ENCODE results near the gene RBFOX2.

Gene RBFOX2

DNA sequence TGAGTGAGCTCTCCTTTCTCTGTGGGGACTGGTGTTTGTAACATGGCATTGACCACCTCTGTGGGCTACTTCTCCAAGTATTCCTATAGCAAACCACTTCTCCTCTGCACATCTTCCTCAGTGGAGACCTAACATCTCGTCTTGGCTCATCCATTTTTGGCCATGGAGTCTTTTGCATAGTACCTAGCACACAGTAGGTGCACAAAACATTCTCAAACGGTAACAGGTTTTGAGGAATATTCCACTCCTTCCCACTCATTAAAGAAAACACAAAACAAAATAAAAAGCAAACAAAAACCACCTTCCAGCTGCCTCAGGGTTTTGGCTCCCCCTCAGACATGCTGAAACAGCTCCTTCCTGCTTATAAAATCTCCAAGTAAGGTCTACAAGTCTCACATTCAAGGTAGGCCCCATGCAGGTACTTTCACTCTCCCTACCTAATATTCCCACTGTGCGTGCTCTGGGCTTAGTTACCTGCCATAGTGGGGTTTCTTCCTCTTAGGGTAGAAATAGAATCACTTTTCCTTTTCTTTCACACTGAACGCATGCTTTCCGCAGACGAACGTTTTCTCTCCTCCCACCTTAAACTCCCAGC lies 132.4 kb downstream of the RBFOX2 start:
- no peak for DNase-seq (ENCODE audit: low read depth)

DNA sequence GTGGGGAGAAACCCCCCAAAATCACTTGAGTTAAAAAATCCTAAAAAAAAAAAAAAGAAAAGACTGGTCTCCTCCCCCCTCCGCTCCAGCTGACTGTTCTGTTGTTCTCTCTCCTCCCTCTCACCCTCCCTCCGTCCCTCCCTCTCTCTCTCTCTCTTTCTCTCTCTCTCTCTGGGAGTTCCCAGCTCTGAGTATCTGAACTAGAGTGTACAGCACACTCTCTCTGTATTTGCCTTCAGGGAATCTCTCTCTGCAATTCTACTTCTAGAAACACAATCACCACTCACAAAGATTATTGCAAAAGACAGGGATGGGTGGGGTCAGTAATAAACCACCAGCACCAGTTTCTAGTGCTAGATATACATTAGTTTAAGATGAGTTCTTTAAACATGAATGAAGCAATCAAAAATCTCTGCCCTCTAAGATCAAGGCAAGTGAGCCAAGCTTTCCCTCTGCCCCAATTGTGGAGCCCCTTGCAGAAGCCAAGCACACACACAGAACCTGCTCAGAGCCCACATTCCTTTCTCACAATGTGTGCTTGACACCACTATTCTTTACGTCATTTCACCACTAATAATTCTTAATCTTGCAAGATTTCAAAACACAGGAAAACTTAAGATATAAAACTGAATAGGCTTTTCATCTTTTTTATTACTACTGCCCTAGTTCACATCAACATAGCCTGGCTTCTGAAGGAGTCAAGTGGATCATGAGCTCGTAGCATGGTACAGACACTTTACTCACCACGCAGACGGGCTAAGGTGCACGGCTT lies 133.5 kb downstream of the RBFOX2 start:
- DNase-seq (ENCODE audit: low read depth): peak; percentile 79

DNA sequence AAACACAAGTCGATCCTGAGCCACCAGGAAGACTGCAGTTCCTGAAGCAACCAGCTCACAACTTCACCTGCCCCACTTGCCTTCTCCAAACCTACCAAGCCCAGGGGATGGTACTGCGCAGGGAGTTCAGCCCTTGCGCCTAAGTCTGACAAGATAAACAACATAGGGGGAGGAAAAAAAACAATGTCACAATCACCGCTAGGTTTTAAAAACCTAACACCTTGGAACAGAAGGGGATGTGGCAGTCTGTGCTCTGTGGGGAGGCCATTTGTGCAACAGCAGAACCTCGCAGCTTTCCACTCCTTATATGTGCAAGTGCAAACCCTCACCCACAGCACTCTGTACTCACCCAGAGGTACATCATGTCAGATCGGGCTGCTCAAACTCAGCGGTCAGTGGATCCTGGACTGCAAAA lies 134.2 kb downstream of the RBFOX2 start:
- DNase-seq (ENCODE audit: low read depth): no peak

DNA sequence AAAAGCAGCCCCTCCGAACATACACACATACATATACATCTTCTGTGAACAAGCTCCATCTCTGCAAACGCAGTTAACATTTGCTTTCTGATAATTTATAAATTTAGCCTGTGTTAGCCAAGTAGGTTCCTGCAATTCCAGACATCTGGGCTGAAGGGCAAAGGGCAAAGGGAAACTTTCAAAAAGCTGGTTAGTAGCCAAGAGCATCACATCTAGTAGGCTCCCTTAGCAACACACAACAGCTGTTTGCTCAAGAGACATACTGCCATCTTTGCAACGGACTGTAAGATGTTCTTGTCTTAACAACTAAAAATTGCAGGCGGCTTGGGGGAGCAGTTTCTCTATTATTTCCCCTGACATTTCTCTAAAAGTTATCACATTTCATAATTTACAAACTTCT lies 134.9 kb downstream of the RBFOX2 start:
- no peak for DNase-seq (ENCODE audit: low read depth)

DNA sequence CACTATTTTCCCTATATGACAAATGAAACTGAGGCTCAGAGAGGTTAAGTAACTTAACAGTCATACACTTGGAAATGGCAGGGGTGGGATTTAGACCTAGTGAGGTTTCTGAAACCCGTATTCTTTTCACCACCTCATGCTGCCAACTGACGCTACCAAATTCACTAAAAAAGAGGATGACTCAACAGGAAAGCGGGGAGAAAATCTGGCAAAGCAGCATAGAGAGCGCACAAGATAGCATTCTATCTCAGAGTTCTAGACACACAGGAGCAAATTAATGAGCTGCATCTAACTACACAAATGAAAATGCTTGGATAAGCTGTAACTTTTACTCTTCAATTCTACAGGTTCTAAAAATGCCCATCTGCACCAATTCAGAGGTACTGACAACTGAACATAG lies 136.4 kb downstream of the RBFOX2 start:
- DNase-seq (ENCODE audit: low read depth): peak; percentile 47

DNA sequence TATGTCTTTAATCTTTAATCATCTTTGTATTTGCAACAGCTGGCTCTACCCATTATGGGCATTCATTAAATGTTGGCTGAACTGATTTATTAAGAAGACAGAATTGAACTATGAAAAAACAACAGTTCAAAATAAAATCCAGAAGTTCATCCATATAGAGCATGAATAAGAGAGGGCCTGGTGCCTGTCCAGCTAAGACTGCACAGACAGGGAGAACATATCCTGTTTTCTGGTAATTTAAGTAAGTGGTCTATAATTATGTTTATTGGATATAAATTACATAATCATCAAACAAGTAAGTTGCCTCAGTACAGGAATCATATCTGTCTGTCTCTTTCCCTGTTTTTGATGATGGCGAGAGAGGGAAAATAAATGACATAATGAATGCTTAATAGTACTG lies 137.2 kb downstream of the RBFOX2 start:
- no peak for DNase-seq (ENCODE audit: low read depth)

DNA sequence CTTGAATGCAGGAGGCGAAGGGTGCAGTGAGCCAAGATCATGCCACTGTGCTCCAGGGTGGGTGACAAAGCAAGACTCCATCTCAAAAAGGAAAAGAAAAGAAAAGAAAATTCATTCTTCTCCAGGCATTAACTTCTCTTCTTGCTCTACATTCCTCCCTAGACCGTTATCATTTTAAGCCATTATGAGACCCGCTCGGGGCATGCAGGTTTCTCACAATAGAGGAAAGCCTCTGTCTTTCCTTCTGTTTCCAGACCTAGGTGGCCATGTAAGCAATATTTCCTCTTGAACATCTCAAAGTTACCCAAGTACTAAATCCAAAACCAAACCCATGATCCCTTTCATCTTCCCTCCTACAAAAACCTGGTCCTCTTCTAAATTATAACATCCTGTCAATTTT lies 139.6 kb downstream of the RBFOX2 start:
- no peak for DNase-seq (ENCODE audit: low read depth)

DNA sequence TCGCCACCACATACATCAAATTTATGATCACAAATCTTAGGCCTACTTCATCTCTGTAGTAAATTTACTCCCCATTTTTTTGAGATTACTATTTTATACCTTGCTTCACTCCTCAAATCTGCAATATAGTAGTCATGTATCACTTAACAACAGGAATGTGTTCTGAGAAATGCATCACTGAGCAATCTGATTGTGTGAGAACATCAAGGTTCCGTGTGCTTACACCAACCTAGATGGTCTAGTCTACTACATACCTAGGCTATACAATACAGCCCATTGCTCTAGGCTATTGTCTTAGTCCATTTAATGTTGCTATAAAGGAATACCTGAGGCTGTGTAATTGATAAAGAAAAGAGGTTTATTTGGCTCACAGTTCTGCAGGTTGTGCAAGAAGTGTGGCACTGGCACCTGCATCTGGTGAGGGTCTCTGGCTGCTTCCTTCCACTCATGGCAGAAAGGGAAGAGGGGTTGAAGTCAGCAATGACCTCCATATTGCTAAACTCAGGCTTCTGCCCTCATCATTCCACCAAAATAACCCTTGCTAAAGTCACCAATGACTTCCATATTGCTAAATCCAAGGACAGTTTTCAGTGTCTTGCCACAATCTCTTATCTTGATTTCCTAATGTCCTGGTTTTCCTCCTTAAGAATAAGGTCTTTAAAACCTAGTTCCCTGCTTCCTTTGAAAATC lies 140.3 kb downstream of the RBFOX2 start:
- no peak for DNase-seq (ENCODE audit: low read depth)

DNA sequence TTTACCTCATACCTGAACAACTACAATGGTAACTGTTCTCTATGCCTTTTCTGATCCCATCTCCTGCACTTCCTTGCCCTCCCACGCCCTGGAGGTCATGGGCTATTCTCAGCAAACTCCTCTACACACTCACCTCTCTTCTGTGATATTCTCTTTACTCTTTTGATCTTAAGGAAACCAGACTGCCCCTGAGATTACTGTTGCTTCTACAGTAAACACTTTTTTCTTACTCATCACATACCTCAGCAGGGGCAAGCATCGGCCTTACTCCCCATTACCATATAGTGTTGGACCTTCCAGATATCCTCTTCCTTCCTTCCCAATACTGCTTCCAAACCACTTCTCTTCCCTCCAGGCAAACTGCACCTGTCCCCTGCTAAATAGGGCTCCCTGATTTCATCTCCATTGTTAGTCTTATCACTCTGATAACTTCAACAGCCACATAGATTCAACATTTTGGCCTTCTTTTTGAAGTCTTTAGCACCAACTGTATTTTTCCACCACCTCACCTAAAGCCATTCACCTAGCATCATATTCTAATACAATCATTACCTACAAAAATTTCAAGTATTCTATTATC lies 141.2 kb downstream of the RBFOX2 start:
- no peak for DNase-seq (ENCODE audit: low read depth)

DNA sequence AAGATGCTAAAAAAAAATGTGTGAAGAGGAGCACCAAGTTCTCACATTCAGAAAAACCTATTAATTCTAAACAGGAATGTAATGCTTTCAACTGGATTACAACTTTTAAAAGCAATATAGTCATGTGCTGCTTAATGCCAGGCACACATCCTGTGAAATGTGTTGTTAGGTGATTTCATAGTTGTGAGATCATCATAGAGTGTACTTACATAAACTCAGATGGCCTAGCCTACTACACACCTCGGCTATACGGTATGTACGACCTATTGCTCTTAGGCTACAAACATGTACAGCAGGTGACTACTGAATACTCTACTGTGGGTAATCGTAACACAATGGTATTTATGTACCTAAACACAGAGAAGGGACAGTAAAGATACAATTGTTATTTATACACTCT lies 142.3 kb downstream of the RBFOX2 start:
- no peak for DNase-seq (ENCODE audit: low read depth)

DNA sequence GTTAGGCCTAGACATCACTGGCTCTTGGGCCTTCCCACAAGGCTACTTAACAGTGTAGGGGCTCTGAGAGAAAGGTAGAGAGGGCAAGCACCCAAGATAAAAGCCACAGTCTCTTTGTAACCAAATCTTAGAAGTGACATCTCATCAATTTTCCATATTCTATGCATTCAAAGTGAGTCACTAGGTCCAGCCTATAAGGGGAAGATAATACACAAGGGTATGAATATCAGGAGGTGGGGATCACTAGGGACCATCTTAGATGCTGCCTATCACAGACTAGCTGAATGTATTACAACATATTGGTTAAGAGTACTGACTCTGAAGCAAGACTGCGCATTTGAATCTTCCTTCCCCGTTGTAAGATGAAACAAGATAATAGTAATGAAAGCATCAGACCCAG lies 144.1 kb downstream of the RBFOX2 start:
- DNase-seq (ENCODE audit: low read depth): no peak

DNA sequence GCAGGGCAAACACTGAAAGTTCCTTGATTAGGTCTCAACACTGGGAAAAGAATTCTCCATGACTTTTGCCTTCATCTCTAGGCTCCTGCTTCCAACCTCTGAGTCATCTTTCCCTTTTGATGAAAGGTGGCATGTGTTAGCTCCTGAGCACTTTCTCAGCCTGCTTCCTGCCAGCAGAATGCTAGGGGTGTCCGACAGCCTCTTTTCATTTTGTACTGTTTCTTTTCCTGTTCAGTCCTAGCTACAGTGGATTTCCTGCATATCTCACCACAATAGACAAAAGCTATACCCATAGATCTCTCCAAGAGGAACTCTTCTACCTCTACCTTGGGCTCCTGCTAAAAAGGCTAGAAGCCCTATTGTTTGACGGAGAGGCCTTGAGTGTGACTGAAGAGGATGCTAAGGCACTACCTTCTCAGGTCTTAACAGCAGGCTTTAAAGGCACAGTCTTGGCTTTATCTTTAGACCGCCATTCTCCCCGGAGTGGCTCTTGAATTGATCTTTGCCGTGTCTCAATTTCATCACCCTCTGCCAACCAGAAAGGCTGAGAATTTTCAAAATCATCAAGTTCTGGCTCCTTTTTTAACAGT lies 145.5 kb downstream of the RBFOX2 start:
- no peak for DNase-seq (ENCODE audit: low read depth)

DNA sequence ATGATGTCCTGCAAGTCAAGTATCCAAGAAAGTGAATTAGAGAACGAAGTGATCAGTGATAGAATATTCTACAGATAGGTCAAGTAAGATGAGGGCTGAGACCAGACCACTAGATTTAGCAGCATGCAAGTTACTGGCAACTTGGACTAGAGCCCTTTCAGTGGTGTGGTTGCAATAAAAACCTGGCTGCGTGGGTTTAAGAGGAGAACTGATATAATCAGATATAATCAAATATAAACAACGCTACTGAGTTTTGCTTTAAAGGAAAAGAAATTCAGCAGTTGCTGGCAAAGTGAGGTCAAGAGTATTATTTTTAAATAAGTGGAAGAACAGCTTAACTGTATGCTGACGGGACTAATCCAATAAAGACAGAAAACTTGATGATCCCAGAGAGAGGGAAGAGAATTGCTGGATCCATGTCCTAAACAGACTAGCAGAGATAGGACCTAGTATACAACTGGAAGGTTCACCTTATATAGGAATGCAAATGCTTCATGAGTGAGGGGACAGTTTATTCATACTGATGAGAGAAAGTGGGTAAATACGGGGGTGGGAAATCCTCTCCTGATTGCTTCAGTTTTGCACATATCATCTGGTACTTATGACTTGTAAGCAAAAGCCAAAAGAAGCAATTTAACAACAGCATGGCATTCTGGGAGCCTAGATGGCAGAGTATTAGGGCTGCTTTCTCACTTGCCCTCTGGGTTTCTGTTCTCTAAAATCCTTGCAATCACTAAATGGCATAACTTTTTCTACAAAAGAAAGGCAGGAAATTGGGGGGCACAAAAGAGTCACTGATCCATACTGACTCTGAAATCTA lies 146.2 kb downstream of the RBFOX2 start:
- DNase-seq (ENCODE audit: low read depth): no peak

DNA sequence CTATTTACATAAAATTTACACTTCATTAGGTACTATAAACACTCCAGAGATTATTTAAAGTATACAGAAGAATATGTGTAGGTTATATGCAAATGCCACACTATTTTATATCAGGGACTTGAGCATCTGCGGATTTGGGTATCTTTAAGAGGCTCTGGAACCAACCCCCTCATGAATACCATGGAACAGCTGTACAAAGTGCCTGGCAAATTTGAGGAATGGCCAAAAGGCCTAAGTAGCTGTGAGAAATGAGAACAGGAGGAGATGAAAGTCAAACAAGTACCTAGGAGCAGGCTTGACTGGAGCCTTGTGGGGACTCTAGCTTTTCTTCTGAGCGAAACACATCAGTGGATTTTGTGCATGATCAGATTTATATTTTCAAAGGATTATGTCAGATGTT lies 149.3 kb downstream of the RBFOX2 start:
- no peak for DNase-seq (ENCODE audit: low read depth)

DNA sequence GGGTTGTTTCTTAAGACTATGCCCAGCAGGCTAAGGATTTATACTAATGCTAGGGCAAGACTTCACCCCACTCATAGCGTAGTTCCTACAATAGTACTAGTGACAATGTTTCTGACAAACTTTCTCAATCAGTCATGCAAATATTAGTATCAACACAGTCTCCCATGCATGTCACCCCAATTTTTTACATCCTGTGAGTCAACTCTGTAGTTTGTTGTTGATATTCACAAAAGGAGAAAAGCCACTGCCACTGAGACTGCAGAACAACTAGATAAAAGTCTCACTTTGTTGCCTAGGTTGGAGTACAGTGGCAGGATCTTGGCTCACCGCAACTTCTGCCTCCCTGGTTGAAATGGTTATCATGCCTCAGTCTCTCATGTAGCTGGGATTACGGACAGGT lies 155.2 kb downstream of the RBFOX2 start:
- no peak for DNase-seq (ENCODE audit: low read depth)

DNA sequence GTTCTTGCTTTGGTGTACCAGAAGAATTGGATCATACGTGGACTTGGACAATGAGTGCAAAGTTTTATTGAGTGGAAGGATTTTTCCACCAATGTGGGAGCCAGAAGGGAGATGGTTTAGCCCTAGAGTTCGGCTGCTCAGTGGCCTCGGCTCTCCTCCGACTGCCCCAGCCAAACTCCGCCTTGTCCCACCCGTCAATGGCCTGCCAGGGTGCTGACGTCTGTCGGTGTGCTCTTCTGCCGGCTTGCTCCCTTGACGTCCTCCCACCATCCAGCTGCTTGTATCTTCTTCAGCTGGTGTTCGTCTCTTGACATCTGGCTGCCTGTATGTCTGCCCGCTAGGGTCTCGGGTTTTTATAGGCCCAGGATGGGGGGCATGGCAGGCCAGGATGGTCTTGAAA lies 156.2 kb downstream of the RBFOX2 start:
- DNase-seq (ENCODE audit: low read depth): no peak

DNA sequence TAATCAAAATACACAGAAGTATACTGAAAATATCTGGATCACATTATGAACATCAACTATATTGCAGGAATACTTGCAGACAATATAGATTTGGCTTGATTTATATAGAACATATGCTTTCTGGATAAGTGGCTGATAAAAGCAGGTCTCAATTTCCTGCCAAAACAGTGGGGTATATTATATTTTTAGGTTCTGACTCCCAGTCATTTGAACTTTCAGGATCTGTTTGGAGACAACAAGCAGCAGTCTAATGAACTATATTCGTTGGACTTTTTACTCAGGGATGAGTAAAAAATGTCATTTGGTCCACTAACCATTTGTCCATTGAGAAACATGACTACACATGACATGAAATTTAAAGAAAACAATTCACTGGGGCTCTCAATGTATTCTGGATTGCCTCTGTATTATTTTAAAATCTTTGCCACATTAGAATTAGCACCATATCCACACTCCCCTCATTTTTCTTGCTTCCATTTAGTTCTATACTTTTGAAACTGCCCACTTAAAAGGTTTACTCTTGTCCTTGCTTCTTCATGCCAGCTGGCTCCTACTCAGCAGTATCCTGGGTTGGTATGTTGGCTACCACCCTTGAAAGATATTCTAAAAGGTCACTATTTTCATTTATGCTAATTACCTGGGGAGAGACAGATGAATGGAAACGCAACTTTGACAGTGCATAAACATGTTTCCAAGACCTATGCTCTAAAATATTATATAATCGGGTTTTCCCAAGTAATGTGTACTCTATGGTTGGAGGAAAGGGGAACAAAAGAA lies 157.9 kb downstream of the RBFOX2 start:
- no peak for DNase-seq (ENCODE audit: low read depth)

DNA sequence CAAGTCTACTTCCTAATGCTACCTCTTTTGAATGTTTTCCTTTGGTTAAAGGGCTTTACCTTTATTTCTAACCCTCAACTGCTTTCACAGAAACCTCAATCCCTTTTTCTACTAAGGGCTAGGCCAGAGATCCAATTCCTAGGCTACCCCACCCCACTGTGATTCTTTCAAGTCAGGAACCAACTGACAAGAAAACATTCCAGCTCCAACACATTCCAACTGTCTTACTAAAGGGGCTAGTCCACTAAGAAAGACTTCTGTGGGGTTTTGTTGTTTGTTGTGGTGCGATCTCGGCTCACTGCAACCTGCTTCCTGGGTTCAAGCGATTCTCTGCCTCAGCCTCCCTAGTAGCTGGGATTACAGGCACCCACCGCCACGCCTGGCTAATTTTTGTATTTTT lies 159.7 kb downstream of the RBFOX2 start:
- no peak for DNase-seq (ENCODE audit: low read depth)

DNA sequence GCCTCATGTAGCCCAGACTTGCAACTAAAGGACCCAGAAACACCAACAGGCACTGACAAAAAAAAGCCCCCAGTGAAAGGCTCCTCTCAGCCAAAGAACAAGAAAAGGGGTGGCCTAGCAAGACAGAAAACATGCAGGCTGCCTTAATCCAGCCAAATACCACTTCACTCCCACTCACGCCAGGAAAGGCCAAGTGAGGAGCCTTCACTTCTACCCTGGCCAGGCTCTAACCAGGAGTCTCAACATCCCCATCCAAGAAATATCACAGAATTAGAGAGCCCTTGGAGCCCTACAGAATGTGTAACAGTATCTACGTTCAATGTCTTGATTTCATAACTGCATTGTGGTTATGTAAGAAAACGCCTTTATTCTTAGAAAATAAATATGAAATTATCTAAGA lies 162.0 kb downstream of the RBFOX2 start:
- DNase-seq (ENCODE audit: low read depth): no peak

DNA sequence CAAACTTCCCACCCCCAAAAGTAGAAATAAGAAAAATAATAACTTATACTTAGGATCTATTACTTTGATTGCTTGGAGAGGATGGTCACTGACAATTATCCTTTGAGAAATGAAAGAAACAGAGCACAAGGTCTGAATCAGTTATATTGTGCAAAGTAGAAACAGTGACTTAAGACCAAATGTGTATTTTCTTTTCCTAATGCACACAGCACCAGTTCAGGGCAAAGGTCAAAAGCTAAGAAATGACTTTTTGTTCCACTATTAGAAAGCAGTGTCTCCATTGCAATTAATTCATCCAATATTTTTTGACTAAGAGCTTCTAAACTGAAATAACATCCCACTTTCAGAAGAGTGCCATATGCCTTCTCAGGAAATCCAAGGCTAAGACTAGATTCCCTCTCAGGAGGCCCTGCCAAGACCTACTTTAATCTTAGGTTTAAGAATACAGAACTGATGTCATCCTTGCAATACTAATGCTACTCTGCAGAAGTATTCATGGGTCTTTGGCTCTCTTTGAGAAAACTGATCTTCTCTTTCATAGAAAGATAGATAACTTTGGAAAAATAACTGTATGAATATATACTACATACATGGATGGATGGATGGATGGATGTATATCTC lies 164.0 kb downstream of the RBFOX2 start:
- DNase-seq (ENCODE audit: low read depth): no peak

DNA sequence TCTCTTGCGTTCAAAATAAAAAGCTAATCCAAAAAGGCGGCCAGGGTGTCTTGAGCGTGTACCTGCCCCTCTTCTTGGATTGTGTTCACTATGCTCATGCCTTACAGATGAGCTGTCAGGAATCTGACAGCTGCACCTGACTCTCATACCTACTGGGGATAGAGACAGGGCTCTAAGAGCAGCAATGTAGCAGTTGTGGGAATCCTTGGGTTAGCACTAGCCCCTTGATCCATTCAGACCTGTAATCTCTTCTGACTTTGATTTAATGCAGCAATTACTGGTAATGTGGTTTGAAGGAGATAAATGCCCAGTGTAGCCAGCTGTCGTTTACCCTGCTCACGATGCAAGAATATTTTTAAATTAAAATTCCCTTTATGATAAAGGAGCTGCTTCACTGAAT lies 165.2 kb downstream of the RBFOX2 start:
- DNase-seq (ENCODE audit: low read depth): no peak

All from stromal cell of bone marrow (primary cell).